Measurements from ENCODE around the gene SH2D3A.

GRCh38 chr19:6709549-6709948 lies 57.7 kb downstream of the SH2D3A start:
- TF ChIP-seq CTCF (IDR thresholded peaks at IDR 0.05; ENCODE audit: low read depth, low read length) (no peak), POLR2A (IDR thresholded peaks at IDR 0.05; ENCODE audit: extremely low read depth, insufficient read length) (no peak), MAX (IDR thresholded peaks at IDR 0.05; ENCODE audit: low read depth, low read length) (no peak), MYC (IDR thresholded peaks at IDR 0.05; ENCODE audit: low read depth, low read length) (no peak)
